Hematopoietic multipotent progenitor cell (in vitro differentiated cells): ENCODE data around the gene PSMC3IP. TPM values are rescaled to one million over a fixed set of nuclear protein-coding genes. Genes with fewer than 3 reads are reported as not detected.

Experiments used
- total RNA-seq: library from RNA; depleted of rRNA; stranded (reverse); fragments of >200 nt; gene quantifications from one replicate; pipeline ENCODE4 v1.2.3, GENCODE V29; 2012

PSMC3IP gene
- total RNA-seq, 1 donor, result 1.3 TPM

Other genes starting within 250 kb of the PSMC3IP start
- gene STAT3, start 189.3 kb downstream of the PSMC3IP start, total RNA-seq, result 137 TPM
- gene CAVIN1, start 154.5 kb downstream of the PSMC3IP start, total RNA-seq, result 95.1 TPM
- gene ATP6V0A1, start 118.9 kb downstream of the PSMC3IP start, total RNA-seq, result 67.6 TPM
- gene NAGLU, start 41.5 kb downstream of the PSMC3IP start, total RNA-seq, result 29.4 TPM
- 1.3 TPM for gene HSD17B1, start 24.8 kb downstream of the PSMC3IP start, total RNA-seq
- 31.2 TPM for gene COASY, start 15.6 kb downstream of the PSMC3IP start, total RNA-seq
- gene MLX, start 10.6 kb downstream of the PSMC3IP start, total RNA-seq, result 24.2 TPM
- gene RETREG3, start 31.6 kb upstream of the PSMC3IP start, total RNA-seq, result 72.2 TPM
- gene TUBG1, start 32.0 kb upstream of the PSMC3IP start, total RNA-seq, result 25.3 TPM
- gene TUBG2, start 81.6 kb upstream of the PSMC3IP start, total RNA-seq, result 5.4 TPM
- gene PLEKHH3, start 99.3 kb upstream of the PSMC3IP start, total RNA-seq, result 0.27 TPM
- gene CCR10, start 104.1 kb upstream of the PSMC3IP start, total RNA-seq, result 1.1 TPM
- 0.81 TPM for gene CNTNAP1, start 104.8 kb upstream of the PSMC3IP start, total RNA-seq
- gene EZH1, start 167.3 kb upstream of the PSMC3IP start, total RNA-seq, result 35.8 TPM
- 0.27 TPM for gene RAMP2, start 183.5 kb upstream of the PSMC3IP start, total RNA-seq
- 45.5 TPM for gene VPS25, start 195.7 kb upstream of the PSMC3IP start, total RNA-seq
- gene WNK4, start 202.9 kb upstream of the PSMC3IP start, total RNA-seq, result under 0.01 TPM
- 56.6 TPM for gene COA3, start 221.0 kb upstream of the PSMC3IP start, total RNA-seq
- gene CNTD1, start 221.1 kb upstream of the PSMC3IP start, total RNA-seq, result under 0.01 TPM
- 67.9 TPM for gene BECN1, start 246.6 kb upstream of the PSMC3IP start, total RNA-seq